Upper lobe of right lung (tissue), 1 donor: ENCODE data around the gene CARTPT. TPM values are rescaled to one million over a fixed set of nuclear protein-coding genes. Genes with fewer than 3 reads are reported as not detected.

Experiments used
- ATAC-seq: fragments of 200-7000 bp; cut with Tn5 transposase; one replicate; pipeline ENCODE4 v1.9.1; 2020; ENCODE audit warnings: mild to moderate bottlenecking, moderate library complexity
- DNase-seq: peaks from one replicate; pipeline ENCODE4 v3.0.0-alpha.2; 2020
- H3K27ac ChIP-seq: fragments of 200-600 bp; one replicate; pipeline ENCODE4 v1.8.0; 2022
- H3K27me3 ChIP-seq: fragments of 200-600 bp; one replicate; pipeline ENCODE4 v1.8.0; 2022; ENCODE audit warnings: mild to moderate bottlenecking
- H3K36me3 ChIP-seq: fragments of 200-600 bp; one replicate; pipeline ENCODE4 v1.8.0; 2022
- H3K4me1 ChIP-seq: fragments of 200-600 bp; one replicate; pipeline ENCODE4 v1.8.0; 2022
- H3K4me3 ChIP-seq: fragments of 200-600 bp; one replicate; pipeline ENCODE4 v1.8.0; 2022; ENCODE audit warnings: mild to moderate bottlenecking
- H3K9me3 ChIP-seq: fragments of 200-600 bp; one replicate; pipeline ENCODE4 v1.8.0; 2022
- intact Hi-C: fragments of 100-400 bp; cut with DNase I; formaldehyde crosslinking; loops from one replicate; pipeline ENCODE4 v1.11.0; 2022
- total RNA-seq: library from RNA; stranded (reverse); fragmentation: NEBNext Ultra II Directional; extraction: Animal tissue kit (Norgen Biotek cat#: 25700); gene quantifications from one replicate; pipeline ENCODE4 v1.2.1, GENCODE V29; 2021
- TF ChIP-seq, protein P1 (sequence below): fragments of 200-600 bp; IDR thresholded peaks from one replicate; pipeline ENCODE4 v1.8.0; 2022; ENCODE audit warnings: antibody characterized with exemption
- donor health status: DM: no; HTN: yes; CAD: no; lungs with severe emphysema.

The CARTPT gene
- total RNA-seq, 1 donor from 2014 or later: not detected

DNA sequence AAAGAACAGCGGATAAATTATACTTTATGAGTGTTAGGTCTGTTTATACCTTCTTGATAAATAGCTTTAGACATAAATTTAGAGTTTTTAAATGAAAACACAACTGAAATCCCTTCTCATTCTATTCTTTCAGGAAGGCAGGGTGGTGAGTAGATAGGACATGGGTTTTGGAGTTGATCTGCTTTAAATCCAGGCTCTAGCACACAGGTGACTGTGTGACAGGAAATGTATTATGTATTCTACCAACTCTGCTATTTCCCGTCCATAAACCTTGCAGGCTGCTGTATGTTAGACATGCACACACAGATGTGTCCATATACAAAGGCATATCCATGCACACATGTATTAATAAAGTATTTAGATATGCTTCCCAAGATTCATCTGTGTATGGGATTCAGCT lies 19.3 kb upstream of the CARTPT start:
- intact Hi-C loops: no loop called here
- no peaks in the 10 kb centered on the region for H3K4me1 ChIP-seq
- H3K27ac ChIP-seq: no peak overlapping the region
- TF ChIP-seq, protein P1, sequence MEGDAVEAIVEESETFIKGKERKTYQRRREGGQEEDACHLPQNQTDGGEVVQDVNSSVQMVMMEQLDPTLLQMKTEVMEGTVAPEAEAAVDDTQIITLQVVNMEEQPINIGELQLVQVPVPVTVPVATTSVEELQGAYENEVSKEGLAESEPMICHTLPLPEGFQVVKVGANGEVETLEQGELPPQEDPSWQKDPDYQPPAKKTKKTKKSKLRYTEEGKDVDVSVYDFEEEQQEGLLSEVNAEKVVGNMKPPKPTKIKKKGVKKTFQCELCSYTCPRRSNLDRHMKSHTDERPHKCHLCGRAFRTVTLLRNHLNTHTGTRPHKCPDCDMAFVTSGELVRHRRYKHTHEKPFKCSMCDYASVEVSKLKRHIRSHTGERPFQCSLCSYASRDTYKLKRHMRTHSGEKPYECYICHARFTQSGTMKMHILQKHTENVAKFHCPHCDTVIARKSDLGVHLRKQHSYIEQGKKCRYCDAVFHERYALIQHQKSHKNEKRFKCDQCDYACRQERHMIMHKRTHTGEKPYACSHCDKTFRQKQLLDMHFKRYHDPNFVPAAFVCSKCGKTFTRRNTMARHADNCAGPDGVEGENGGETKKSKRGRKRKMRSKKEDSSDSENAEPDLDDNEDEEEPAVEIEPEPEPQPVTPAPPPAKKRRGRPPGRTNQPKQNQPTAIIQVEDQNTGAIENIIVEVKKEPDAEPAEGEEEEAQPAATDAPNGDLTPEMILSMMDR: no peak
- H3K9me3 ChIP-seq: no peaks in the 10 kb centered on the region
- no peaks in the 10 kb centered on the region for H3K27me3 ChIP-seq
- H3K4me3 ChIP-seq: no peak overlapping the region
- DNase-seq (no peak), ATAC-seq (no peak)
- no peaks in the 10 kb centered on the region for H3K36me3 ChIP-seq

DNA sequence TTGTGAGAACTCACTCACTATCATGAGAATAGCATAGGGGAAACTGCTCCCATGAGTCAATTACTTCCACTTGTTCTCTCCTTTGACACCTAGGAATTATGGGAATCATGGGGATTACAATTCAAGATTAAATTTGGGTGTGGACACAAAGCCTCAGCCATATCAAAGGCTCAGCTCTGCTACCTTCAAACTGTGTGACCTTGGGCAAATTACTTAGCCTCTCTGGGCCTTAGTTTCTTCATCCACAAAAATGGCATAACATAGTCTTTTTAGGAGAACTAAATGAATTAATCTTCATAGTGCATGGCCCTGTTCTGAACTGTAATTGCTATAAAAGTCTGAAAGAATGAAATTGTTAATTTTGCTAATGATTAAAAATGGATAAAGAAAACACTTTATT lies 18.3 kb upstream of the CARTPT start:
- H3K27ac ChIP-seq: no peak overlapping the region
- H3K4me1 ChIP-seq: no peaks in the 10 kb centered on the region
- TF ChIP-seq, protein P1: no peak

DNA sequence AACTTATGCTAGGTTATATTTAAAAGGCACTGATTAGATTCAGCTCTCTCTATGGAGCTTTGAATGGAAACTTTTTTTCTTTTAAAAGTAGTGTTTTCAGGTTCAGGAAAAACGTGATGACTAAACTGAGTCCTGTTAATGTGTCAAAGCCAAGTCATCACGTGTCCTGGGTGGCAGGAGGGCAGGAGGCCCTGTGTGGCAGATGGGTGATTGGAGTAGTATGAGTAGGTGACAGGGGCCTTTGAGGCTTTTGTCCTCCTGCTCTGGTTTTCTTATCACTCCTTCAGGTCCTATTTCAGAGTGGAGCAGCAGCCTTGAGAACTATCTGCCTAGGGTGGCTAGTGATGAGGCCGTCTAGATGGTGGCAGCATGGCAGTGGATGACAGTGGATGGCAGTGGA lies 17.7 kb upstream of the CARTPT start:
- DNase-seq (no peak), ATAC-seq (no peak)
- Histone ChIP-seq H3K27ac (no peak overlapping the region), H3K27me3 (no peaks in the 10 kb centered on the region), H3K4me1 (no peaks in the 10 kb centered on the region), H3K36me3 (no peaks in the 10 kb centered on the region), H3K4me3 (no peak overlapping the region), H3K9me3 (no peaks in the 10 kb centered on the region)
- intact Hi-C loops: no loop called here
- TF ChIP-seq, protein P1: no peak

More for the DNA sequence above, 18.3 kb upstream of the CARTPT start:
- no peaks in the 10 kb centered on the region for H3K27me3 ChIP-seq
- no peaks in the 10 kb centered on the region for H3K9me3 ChIP-seq
- intact Hi-C loops: no loop called here
- H3K4me3 ChIP-seq: no peak overlapping the region
- H3K36me3 ChIP-seq: no peaks in the 10 kb centered on the region
- no peak for ATAC-seq
- no peak for DNase-seq

DNA sequence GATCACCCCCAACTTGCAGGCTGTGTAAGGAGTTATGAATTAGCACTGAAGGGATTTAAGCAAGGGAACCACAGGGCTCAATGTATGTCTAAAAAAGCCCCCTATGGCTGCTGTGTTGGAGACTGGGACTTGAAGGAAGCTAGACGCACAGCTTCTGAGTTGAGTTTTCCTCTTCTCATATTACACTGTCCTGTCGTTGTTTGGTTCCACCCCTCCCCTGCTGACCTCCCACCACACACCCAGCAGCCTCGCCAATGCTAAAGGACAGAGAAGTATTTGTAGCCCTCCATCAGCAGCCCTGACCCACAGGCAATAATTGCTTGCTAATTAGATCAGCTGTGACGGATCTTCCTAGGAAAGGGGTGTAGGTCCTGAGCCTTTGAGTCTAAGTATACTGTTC lies 15.1 kb upstream of the CARTPT start:
- Histone ChIP-seq H3K4me1 (no peaks in the 10 kb centered on the region), H3K27me3 (no peaks in the 10 kb centered on the region), H3K4me3 (no peak overlapping the region), H3K27ac (no peak overlapping the region), H3K9me3 (no peaks in the 10 kb centered on the region), H3K36me3 (no peaks in the 10 kb centered on the region)
- TF ChIP-seq, protein P1: no peak
- DNase-seq: no peak
- intact Hi-C loops: no loop called here
- no peak for ATAC-seq

DNA sequence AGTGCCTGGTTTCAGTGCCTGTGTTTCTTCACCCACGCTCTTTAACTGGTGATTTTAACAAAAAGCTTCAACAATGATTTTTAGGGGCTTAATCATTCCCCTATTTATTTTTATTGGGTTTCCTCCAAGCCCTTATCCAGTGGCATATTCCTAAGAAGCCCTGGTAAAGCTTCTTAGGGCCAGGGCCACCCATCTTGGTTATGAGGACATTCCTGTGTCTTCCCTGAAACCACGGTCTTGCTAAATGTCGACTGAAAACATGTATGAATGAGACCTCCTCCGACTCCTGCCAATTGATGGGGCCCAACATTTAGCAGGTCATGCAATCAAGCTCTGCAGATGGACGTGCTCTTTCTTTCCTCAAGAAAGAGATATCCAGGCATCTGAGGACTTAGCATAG lies 13.7 kb upstream of the CARTPT start:
- H3K27ac ChIP-seq: no peak overlapping the region
- H3K27me3 ChIP-seq: no peaks in the 10 kb centered on the region
- no peaks in the 10 kb centered on the region for H3K9me3 ChIP-seq
- TF ChIP-seq, protein P1: no peak
- DNase-seq: no peak
- H3K4me3 ChIP-seq: no peak overlapping the region
- no peak for ATAC-seq
- no peaks in the 10 kb centered on the region for H3K4me1 ChIP-seq
- intact Hi-C loops: no loop called here
- H3K36me3 ChIP-seq: no peaks in the 10 kb centered on the region

DNA sequence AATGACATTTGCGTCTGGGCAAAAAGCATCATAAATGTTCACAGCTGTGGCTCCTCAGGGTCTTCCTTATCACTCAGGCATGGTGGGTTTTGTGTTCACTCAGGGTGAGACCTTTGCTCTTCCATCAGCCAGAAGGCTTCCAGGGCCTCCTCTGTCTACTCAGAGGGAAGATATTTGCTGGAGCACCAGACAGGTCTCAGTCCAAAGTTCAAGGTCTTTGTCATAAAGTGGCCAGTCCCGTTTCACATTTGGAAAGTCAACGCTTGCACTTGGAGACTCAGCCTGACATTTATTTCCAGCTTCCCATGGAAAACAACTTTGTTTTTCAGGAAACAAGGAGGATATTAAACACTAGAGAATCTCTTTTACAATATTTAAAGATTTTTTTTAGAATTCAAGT lies 12.2 kb upstream of the CARTPT start:
- Histone ChIP-seq H3K27ac (no peak overlapping the region), H3K4me1 (no peaks in the 10 kb centered on the region), H3K36me3 (no peaks in the 10 kb centered on the region), H3K9me3 (no peaks in the 10 kb centered on the region), H3K27me3 (no peaks in the 10 kb centered on the region), H3K4me3 (no peak overlapping the region)
- DNase-seq (no peak), ATAC-seq (no peak)
- TF ChIP-seq, protein P1: no peak
- intact Hi-C loops: no loop called here
